Ishikawa (cell line): ENCODE results near the gene JPH4.

Experiments used
- EP300 ChIP-seq: IDR thresholded peaks from 2 replicates; pipeline ENCODE4 v1.6.1; 2012; ENCODE audit warnings: borderline replicate concordance
- NFIC ChIP-seq: IDR thresholded peaks from 2 replicates; pipeline ENCODE4 v1.6.1; 2012
- RAD21 ChIP-seq: IDR thresholded peaks from 2 replicates; pipeline ENCODE4 v1.6.1; 2012; ENCODE audit warnings: low read depth
- TEAD4 ChIP-seq: IDR thresholded peaks from 2 replicates; pipeline ENCODE4 v1.6.1; 2012
- YY1 ChIP-seq: IDR thresholded peaks from 2 replicates; pipeline ENCODE4 v1.6.1; 2012; ENCODE audit warnings: low read depth
- TF ChIP-seq, protein P1 (sequence below): IDR thresholded peaks from 2 replicates; pipeline ENCODE4 v1.6.1; 2012
- TF ChIP-seq, protein P2 (sequence below): IDR thresholded peaks from 2 replicates; pipeline ENCODE4 v1.6.1; 2012; ENCODE audit warnings: low read depth, mild to moderate bottlenecking
- TF ChIP-seq, protein P3 (sequence below): IDR thresholded peaks from 2 replicates; pipeline ENCODE4 v1.6.1; 2012

DNA sequence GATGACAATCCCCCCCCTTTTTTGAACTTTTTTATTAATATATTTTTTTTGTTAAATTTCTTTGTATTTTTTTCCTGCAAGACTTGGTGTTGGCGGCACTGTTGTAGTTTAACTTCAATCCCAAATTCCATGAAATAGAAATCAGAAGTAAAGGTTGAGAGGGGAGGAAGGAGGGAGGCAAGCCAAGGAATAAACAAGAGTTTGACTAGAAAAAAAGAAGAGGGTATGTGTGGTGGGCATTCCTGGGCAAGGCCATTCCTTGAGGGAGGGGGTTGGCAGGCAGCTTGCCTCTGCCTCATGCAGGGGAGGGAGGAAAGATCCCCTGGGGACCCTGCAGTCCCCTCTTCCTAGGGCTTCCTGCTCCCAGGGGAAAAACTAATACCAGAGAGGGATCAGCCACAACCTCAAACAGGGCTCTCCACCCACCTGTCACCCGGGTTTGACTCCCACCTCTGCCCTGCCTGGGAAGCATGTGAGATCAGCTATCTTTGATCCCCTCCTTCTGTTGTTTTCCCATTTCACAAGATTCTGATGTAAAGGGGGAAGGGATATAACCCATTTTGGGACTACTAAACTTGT, 10.5 kb downstream of the JPH4 start:
- TF ChIP-seq TEAD4 (no peak), YY1 (no peak), EP300 (no peak), RAD21 (no peak), NFIC (no peak)
- TF ChIP-seq, protein P1, sequence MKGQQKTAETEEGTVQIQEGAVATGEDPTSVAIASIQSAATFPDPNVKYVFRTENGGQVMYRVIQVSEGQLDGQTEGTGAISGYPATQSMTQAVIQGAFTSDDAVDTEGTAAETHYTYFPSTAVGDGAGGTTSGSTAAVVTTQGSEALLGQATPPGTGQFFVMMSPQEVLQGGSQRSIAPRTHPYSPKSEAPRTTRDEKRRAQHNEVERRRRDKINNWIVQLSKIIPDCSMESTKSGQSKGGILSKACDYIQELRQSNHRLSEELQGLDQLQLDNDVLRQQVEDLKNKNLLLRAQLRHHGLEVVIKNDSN: no peak
- TF ChIP-seq, protein P2, sequence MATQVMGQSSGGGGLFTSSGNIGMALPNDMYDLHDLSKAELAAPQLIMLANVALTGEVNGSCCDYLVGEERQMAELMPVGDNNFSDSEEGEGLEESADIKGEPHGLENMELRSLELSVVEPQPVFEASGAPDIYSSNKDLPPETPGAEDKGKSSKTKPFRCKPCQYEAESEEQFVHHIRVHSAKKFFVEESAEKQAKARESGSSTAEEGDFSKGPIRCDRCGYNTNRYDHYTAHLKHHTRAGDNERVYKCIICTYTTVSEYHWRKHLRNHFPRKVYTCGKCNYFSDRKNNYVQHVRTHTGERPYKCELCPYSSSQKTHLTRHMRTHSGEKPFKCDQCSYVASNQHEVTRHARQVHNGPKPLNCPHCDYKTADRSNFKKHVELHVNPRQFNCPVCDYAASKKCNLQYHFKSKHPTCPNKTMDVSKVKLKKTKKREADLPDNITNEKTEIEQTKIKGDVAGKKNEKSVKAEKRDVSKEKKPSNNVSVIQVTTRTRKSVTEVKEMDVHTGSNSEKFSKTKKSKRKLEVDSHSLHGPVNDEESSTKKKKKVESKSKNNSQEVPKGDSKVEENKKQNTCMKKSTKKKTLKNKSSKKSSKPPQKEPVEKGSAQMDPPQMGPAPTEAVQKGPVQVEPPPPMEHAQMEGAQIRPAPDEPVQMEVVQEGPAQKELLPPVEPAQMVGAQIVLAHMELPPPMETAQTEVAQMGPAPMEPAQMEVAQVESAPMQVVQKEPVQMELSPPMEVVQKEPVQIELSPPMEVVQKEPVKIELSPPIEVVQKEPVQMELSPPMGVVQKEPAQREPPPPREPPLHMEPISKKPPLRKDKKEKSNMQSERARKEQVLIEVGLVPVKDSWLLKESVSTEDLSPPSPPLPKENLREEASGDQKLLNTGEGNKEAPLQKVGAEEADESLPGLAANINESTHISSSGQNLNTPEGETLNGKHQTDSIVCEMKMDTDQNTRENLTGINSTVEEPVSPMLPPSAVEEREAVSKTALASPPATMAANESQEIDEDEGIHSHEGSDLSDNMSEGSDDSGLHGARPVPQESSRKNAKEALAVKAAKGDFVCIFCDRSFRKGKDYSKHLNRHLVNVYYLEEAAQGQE: no peak
- TF ChIP-seq, protein P3, sequence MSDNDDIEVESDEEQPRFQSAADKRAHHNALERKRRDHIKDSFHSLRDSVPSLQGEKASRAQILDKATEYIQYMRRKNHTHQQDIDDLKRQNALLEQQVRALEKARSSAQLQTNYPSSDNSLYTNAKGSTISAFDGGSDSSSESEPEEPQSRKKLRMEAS: no peak
